ENCODE measurements around the gene CISD1.

Gene CISD1

GRCh38 chr10:58316874-58317273 lies 47.9 kb downstream of the CISD1 start:
- DNase-seq, result no peak

- no peak for DNase-seq
Measured at GRCh38 chr10:58318346-58318745, 49.4 kb downstream of the CISD1 start.

- DNase-seq, result no peak
Measured at GRCh38 chr10:58319599-58319998, 50.6 kb downstream of the CISD1 start.

GRCh38 chr10:58320351-58321049 lies 51.5 kb downstream of the CISD1 start:
- DNase-seq, result no peak

GRCh38 chr10:58322072-58322834 lies 53.3 kb downstream of the CISD1 start:
- no peak for DNase-seq

GRCh38 chr10:58322835-58323209 lies 53.9 kb downstream of the CISD1 start:
- no peak for DNase-seq

DNA sequence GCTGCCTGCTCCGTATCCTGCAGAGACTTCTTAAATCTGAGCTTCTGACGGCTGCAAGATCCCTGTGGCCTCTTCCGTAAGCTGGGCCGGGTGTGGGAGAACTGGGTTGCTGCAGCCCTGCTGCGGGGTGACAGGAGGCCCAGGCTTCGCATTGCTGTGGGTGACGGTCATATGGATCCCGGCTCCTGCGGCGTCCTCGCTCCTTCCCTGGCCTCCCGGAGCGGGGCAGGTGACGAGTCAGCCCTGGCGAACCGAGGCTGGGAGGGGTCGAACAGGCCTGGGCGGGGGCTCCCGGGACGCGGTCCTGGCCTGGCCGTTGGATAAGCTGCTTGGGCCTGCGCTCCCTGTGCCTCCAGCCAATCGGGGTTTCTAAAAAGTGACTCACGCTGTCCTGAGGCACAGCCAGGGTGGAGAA lies 58.0 kb downstream of the CISD1 start:
- DNase-seq, result no peak

DNA sequence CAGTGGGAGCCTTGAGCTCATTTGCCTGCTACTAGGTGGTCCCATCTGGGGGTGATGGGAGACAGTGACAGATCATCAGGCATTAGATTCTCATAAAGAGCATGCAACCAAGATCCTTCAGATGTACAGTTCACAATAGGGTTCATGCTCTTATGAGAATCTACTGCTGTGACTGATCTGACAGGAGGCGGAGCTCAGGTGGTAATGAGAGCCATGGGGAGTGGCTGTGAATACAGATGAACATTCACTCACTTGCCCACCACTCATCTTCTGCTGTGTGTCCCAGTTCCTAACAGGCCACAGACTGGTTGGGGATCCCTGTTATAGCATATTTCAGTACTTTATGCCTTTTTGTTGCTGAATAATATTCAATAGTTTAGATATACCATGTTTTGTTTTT lies 59.3 kb downstream of the CISD1 start:
- no peak for DNase-seq

DNA sequence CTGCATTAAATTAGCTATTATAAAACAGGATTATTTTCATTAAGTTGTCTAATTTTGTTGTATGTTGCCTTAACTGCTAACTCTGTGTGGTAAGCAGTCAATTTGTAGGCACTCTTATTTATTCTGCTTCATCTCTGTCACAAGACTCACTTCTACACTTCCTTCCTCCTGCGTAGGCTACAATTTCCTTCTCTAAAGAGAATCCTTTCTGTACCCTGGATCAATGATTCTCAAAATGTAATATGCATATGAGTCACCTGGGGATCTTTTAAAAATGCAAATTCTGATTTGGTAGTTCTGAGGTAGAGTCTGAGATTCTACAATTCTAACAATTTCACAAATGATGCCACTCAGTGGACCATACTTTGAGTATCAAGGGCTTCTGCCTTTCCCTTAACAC lies 61.5 kb downstream of the CISD1 start:
- DNase-seq, result no peak

GRCh38 chr10:58331646-58332045 lies 62.7 kb downstream of the CISD1 start:
- DNase-seq, result no peak

- no peak for DNase-seq
Measured at GRCh38 chr10:58334817-58335305, 65.9 kb downstream of the CISD1 start, which contains the start of gene UBE2D1. Gene UBE2D1 (plus strand): TSS chr10:58335006. CDS start chr10:58335202, 196 bp downstream.

GRCh38 chr10:58335306-58336005 lies 66.5 kb downstream of the CISD1 start:
- no peak for DNase-seq

DNA sequence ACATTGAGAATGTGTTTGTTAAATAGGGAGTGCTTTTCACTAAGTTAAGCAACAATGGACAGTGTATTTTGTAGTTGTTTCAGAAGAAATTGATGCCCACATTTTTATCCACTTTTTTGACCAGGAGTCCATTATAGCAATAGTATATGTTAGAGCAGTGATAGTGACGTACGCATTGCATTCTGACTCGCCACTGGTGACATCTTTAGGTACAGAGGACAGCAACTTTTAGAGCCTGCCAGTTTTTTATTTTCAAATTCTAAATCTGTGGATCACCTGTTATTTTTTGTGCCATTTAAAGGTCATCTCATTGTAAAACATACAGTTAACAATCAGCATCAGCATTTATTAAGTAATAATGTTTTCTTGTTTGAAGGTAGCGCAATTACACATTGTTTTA lies 67.3 kb downstream of the CISD1 start:
- no peak for DNase-seq
